DMS79 (cell line): Measurements from ENCODE around the gene OTOP3.

ENCODE experiments used
- DNase-seq: peaks from one replicate; lab custom pipeline; 2025; lab: John Stamatoyannopoulos, UW

The OTOP3 gene

GRCh38 chr17:74939534-74939933 is 3.8 kb downstream of the OTOP3 start:
- no peak for DNase-seq

DNA sequence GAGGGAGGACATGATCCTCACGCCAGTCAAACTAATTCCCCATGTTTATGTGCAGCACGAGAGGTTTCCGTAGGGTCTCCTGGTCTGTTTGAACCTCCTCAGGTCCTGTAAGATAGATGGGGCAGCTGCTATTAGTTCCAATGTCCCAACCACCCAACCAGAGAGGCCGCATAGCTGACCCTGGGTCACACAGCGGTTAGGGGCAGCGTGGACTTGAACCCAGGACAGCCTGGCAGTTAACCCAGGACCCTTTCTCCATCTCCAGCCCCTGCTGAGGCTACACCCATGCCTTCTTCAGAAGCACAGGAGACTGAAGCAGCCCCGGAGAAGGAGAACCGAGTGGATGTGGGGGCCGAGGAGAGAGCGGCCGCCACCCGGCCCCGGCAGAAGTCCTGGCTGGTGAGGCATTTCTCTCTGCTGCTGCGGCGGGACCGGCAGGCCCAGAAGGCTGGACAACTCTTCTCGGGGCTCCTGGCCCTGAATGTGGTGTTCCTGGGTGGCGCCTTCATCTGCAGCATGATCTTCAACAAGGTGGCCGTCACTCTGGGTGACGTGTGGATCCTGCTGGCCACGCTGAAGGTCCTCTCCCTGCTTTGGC is 5.5 kb downstream of the OTOP3 start:
- no peak for DNase-seq

DNA sequence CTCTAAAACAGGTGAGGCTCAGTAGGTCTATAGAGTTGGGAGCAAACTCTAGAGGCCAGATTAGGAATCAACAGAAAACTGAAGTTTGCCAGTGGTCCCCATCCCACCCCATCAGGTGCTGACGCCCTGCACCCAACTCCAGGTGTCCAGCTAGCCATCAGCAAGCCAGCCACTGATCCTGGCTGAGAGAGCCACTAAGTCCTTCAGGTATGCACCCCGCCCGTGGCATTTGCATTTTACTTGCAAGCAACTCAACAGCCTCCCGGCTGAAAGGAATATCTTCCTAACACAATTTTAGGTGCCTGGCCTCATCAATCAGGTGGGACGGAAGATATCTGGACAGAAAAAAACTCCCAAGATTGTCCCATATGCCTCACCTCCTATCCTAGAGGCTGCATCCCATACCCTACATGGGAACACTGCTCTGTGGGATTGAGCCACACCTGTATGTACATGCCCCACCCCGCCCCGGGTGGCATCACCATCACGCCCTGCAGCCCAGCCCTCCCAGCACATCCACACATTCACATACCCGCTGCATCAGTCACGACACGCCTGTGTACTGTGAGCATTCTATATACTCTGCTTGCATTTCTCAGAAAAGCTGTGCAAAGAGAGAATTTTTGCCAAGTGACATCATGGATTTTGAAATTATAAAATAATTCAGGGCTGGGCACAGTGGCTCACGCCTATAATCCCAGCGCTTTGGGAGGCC is 8.3 kb downstream of the OTOP3 start:
- DNase-seq: no peak

DNA sequence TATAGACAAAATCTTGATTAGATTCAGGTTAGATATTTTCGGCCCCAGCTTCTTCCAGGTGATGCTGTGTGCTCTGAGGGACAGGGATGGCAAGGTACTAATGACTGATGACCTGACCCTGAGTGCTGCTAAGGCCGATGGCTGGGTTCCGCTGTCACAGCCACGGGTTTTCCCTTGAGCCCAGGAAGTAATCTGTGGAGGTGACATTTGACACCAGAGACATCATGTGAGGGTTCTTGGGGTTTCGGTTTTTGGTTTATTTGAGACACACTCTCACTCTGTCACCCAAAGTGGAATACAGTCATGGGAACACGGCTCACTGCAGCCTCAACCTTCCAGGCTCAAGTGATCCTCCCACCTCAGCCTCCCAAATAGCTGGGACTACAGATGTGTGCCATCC is 9.8 kb downstream of the OTOP3 start:
- no peak for DNase-seq

DNA sequence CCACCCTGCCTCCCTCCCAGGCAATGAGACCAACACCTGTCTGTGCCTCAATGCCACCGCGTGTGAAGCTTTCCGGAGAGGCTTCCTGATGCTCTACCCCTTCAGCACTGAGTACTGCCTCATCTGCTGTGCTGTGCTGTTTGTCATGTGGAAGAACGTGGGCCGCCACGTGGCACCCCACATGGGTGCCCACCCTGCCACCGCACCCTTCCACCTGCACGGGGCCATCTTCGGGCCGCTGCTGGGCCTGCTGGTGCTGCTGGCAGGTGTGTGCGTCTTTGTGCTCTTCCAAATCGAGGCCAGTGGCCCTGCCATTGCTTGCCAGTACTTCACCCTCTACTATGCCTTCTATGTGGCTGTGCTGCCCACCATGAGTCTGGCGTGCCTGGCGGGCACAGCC is 10.9 kb downstream of the OTOP3 start:
- no peak for DNase-seq

DNA sequence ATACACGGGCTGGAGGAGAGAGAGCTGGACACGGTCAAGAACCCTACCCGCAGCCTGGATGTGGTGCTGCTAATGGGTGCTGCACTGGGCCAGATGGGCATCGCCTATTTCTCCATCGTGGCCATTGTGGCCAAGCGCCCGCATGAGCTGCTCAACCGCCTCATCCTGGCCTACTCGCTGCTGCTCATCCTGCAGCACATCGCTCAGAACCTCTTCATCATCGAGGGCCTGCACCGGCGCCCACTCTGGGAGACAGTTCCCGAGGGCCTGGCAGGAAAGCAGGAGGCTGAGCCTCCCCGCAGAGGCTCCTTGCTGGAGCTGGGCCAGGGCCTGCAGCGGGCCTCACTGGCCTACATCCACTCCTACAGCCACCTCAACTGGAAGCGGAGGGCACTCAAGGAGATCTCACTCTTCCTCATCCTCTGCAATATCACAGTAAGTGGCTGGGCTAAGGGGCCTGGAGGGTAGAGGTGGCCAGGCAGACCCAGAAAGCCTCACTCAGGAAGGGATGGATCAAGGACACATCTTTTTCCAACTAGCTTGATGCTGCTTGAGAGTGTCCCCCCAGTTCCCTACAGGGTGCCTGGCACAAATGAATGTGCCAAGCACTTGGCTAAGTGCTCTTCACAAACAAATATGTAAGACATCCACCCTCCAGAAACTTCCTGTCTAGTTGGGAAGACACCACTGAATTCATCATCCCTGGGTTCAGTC is 11.5 kb downstream of the OTOP3 start:
- no peak for DNase-seq

GRCh38 chr17:74949455-74950115 is 13.9 kb downstream of the OTOP3 start:
- no peak for DNase-seq

DNA sequence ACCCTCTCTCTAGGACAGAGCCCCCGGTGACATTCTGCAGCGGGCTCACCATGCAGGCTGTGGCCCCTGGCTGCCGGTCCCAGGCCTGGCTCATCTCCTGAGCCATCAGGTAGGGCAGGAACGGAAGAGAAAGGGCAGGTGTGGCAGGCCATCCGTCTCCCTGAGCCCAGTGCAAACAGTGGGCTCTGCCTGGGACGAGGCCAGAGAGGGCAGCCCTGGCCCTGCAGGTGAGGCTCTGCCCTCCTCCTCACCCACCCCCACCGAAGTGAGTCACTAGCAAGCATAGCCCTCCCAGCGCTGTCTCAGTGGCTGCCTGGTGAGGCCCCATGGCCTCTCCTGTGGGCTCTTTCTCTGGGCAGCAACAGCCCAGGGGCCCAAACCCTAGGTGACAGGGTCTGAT is 14.5 kb downstream of the OTOP3 start:
- DNase-seq: no peak

DNA sequence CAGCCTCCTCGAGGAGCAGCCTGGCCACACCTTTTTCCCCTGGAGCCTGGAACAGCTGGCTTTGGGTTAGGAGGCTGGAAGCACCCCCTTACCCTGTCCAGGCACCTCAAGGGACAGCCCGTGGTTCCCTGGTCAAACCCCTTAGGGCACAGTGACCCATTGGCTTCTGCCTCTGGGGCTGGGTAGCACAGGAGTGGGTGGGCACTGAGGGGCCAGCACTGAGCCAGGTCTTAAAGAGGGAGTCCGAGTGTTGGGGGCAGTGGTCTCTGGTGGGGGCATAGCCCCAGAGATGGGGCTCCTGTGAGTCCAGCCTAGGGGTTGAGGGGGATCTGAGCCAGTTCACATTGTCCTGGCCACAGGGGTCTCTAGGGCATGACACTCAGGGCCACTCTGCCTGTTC is 15.4 kb downstream of the OTOP3 start:
- DNase-seq: no peak

DNA sequence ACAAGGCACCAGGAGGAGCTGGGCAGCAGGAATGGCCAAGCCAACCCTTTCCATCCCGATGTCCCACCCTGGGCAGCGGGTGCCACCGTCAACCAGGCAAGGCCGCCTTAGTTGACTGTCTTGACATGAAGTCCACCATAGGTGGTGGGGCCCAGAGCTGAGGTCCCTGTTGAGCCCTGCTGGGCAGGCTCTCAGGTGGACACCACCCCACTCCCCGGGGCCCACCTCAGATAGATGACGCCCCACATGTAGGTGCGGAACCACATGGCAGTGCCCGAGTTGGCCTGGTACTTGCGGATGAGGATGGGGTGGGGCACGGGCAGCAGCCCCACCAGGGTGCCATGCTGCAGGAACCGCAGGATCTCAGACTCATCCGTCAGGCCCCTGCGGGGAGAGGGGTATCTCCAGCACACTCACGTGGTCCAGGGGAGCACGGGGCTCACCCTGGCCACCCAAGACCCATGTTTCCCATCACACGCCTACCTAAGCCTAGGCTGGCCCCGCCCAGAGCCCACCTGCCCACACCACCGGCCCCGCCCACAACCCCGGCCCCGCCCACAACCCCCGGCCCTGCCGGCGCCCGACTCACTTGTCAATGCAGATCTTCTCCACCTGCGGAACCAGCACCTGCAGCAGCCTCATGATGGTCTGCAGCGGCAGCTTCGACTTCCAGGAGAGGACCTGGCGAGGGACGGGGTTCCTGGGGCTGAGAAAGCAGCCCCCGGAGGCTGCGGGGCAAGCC is 16.2 kb downstream of the OTOP3 start:
- no peak for DNase-seq

GRCh38 chr17:74952431-74953133 is 16.9 kb downstream of the OTOP3 start:
- no peak for DNase-seq

DNA sequence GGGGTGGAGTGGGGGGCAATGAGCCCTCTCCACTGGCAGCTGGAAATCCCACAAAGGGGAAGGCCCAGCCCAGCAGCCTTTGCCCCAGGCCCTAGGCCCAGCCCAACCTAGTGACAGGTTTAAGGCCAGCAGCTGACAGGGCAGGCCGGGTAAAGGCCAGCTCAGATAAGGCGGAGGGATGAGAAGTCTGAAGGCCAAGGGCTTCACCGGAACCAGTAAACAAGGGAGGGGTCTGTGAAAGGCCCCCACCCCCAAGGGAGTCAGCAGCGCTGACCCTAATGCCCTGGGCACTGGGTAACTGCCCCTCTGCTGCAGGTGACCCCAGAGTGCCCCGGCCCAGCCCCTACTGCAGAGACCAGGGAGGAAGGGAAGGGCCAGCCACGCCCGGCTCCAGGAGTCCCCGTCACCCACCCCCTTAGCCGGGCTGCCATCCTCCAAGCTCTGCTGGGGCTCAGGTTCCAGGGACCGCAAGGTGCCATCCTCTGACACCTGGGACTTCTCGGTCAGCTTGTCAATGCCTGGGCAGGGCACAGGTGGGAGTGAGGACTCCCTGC is 17.5 kb downstream of the OTOP3 start:
- DNase-seq: no peak

GRCh38 chr17:74954115-74954514 is 18.4 kb downstream of the OTOP3 start:
- DNase-seq: no peak

DNA sequence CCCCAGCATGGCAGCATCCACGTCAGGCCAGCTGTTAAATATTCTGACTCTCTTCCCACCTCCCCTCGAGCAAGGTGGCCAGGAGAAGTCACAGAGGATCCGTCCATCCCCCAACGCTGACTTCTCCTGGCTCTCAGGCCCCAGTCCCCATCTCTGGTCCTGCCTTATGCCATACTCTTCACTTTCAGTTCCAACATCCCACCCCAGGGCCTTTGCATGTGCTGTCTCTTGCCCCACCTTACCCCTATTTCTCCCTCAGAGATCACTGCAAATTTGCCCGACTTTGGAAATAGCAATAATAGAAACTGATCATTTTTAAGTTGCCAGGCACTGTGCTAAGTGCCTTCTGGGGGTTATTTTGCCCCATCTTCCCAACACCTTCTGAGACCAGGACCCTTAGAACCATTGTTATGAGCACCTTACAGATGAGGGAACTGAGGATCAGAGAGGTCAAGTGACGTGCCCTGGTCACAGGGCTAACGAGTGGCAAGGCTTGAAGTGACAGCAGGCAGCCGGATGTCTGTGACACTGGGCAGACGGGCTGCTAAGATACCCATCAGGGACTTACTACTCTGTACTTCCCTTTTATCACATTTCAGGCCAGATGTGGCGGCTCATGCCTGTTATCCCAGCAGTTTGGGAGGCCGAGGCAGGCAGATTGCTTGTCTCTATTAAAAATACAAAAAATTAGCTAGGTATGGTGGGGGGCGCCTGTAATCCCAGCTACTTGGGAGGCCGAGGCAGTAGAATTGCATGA is 19.1 kb downstream of the OTOP3 start:
- DNase-seq: no peak

GRCh38 chr17:74956093-74956492 is 20.4 kb downstream of the OTOP3 start:
- no peak for DNase-seq

DNA sequence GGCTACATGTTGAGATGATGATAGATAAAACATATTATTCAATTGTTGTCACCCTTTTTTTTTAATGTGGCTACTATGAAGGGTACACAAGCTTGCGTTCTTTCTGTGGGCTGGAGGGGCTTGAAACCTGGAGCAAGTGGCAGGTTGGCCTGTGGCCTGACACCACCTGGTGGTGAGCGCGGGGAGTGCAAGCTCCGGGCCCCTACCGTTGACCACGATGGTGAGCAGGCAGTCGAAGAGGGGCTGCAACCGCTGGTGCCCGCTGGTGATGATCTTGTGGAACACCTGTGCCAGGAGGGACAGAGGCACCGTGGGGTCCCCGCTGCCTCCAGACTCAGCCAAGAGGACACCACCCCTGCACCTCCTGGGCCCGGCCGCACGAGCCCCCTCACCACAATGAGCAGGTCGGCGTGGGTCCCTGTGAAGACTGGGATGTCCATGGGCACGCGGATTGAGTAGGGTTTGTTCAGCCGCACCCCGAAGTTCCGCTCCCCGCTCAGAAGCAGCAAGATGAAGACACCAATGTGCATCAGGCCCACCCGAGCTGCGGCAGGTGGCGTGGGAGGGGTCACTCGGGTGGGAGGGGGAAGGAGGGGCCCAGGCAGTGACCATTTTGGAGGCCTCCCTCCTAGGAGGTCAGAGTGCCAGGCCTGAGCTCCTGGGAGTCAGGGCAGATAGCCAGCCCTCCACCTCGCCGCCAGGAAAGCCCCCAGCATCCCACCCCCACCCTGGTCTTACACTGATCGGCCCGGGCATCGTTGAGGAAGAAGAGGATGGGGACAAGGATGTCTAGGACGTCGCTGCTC is 22.4 kb downstream of the OTOP3 start:
- no peak for DNase-seq

GRCh38 chr17:74959826-74960515 is 24.3 kb downstream of the OTOP3 start:
- no peak for DNase-seq

DNA sequence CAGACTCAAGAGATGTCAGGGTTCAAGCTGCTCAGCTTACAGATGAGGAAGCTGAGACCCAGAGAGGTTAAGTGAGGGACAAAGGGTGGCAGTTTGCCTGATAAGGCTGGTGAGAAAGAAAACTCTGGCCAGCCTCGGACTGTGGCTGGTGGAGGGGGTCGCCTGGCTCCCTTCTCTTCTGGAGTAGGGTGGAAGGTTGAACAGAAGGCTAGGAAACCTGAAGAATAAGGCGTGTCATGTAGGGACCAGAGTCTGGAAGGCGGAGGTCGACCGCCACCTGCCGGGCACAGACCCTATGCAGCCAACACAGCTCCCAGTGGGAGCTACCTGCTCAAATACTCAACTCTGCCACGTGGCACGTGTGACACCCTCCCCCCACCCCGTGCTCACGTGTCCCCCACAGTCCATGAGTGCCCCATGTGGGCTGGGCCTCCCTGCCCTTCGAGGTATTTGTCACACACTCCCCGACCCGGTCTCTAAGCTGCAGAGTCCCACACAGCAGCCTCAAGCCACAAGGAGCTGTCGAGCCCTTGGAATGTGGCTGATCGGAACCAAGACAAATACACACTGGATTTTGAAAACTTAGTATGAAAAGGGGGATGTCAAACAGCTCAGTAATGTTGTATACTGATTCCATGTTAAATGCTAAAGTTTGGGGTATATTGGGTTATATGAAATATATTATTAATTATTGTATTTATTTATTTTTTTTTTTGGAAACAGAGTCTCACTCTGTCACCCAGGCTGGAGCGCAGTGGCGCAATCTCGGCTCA is 25.1 kb downstream of the OTOP3 start:
- no peak for DNase-seq
